ENCODE results near the gene TPRX1.
"Not testable (repeated sequence)": the region's sequence is repeated elsewhere in the genome, so short reads cannot be mapped to it uniquely, and the experiment has no call there.

Gene TPRX1

GRCh38 chr19:47765523-47766358, 38.6 kb downstream of the TPRX1 start:
- DNase-seq, result peak in 2 of 4 experiments; percentile 10 to 33

GRCh38 chr19:47764705-47765104, 39.6 kb downstream of the TPRX1 start:
- DNase-seq, result not testable (repeated sequence)

- DNase-seq, result no peak
Observed at GRCh38 chr19:47762615-47763308, 41.6 kb downstream of the TPRX1 start.

- no peak for DNase-seq
Observed at GRCh38 chr19:47762151-47762550, 42.2 kb downstream of the TPRX1 start.

- DNase-seq, result no peak
Observed at GRCh38 chr19:47761566-47761965, 42.8 kb downstream of the TPRX1 start.

- DNase-seq, result no peak
Observed at GRCh38 chr19:47760632-47760999, 43.7 kb downstream of the TPRX1 start.

GRCh38 chr19:47758443-47758804, 45.9 kb downstream of the TPRX1 start:
- DNase-seq, result no peak

- no peak for DNase-seq
Observed at GRCh38 chr19:47757617-47758442, 46.5 kb downstream of the TPRX1 start.

GRCh38 chr19:47756953-47757608, 47.3 kb downstream of the TPRX1 start:
- no peak for DNase-seq

GRCh38 chr19:47756627-47756929, 47.8 kb downstream of the TPRX1 start:
- no peak for DNase-seq

GRCh38 chr19:47755762-47756626, 48.4 kb downstream of the TPRX1 start:
- no peak for DNase-seq

- DNase-seq, result no peak
Observed at GRCh38 chr19:47755065-47755761, 49.1 kb downstream of the TPRX1 start.

GRCh38 chr19:47754206-47755064, 49.9 kb downstream of the TPRX1 start:
- no peak for DNase-seq

GRCh38 chr19:47752440-47753211, 51.7 kb downstream of the TPRX1 start:
- no peak for DNase-seq
